ENCODE results near the gene BIK.

Gene BIK

DNA sequence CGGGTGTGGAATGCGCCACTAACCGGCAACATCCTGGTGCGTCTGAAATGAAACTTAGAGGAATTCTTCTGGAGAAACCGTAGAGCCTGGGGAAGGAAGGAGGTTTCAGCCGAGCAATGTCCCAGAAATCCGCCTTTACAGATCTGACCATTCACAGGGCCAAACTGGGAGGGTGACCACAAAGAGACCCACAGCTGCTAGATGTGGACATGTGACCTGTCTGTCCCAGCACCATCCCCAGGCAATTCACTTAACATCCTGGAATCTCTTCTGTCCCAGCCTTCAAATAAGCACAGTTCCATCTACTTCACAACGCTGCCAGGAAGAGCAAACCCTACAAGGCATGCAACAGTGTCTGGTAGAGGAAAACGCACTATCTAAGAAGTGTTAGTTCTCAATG, 22.9 kb downstream of the BIK start:
- no peaks in the 10 kb centered on the region for H3K27me3 ChIP-seq (replicated peaks; ENCODE audit: insufficient read depth, low read length)
- no peaks in the 10 kb centered on the region for H3K9me3 ChIP-seq (replicated peaks; ENCODE audit: insufficient read depth, low read length)
- H3K4me2 ChIP-seq (ENCODE audit: low read depth, low read length) = no peak overlapping the region
- no peaks in the 10 kb centered on the region for H3K79me2 ChIP-seq (ENCODE audit: low read length)
- no peak overlapping the region for H3K27ac ChIP-seq (ENCODE audit: low read length)
- H3K4me3 ChIP-seq (ENCODE audit: low read length) = no peak overlapping the region
- H3K9ac ChIP-seq (ENCODE audit: low read length) = no peak overlapping the region
- H3F3A ChIP-seq (ENCODE audit: insufficient read depth, low read length) = peaks cover 7% of the 10 kb centered on the region; the same call in 1 of the 2 replicates
- peaks cover 17% of the 10 kb centered on the region for H3K4me1 ChIP-seq (ENCODE audit: low read length)
- TF ChIP-seq EZH2 (optimal IDR thresholded peaks at IDR 0.05; ENCODE audit: low read depth, low read length) = no peak
- no peak for TF ChIP-seq CTCF (IDR thresholded peaks at IDR 0.05; ENCODE audit: low read length)
- no peak for TF ChIP-seq EZH2phosphoT487 (IDR thresholded peaks at IDR 0.05; ENCODE audit: low read length)
- no peaks in the 10 kb centered on the region for H3K9me2 ChIP-seq (replicated peaks; ENCODE audit: insufficient read depth, low read length)
- H3K36me3 ChIP-seq (replicated peaks; ENCODE audit: insufficient read depth, low read length) = no peaks in the 10 kb centered on the region
- DNase-seq = no peak
- H2AFZ ChIP-seq (ENCODE audit: low read length) = no peak overlapping the region
- H4K20me1 ChIP-seq (ENCODE audit: insufficient read depth, low read length) = no peaks in the 10 kb centered on the region

DNA sequence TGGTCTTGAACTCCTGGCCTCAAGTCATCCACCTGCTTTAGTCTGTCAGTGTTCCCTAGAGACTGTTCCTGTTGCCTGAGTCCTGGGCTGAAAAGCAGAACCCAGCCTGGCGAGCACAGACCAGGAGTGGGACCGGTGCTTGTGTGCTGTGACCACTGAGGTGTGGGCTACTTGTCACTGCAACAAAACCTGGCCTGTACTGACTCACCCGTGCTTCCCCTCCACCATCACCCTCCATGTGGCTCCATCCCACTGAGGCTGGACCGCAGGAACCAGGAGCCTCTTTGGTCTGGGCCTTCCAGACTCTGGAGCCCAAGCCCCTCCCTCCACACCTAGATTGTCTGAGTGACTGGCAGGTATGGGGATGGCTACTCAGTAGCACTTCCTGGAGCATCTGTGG, 24.0 kb downstream of the BIK start:
- Histone ChIP-seq H3K4me2 (ENCODE audit: low read depth, low read length) (no peak overlapping the region), H3K4me3 (ENCODE audit: low read length) (no peak overlapping the region), H3K9me2 (replicated peaks; ENCODE audit: insufficient read depth, low read length) (no peaks in the 10 kb centered on the region), H2AFZ (ENCODE audit: low read length) (no peak overlapping the region), H3K4me1 (ENCODE audit: low read length) (peaks cover 6% of the 10 kb centered on the region), H3K27ac (ENCODE audit: low read length) (no peak overlapping the region), H3K27me3 (replicated peaks; ENCODE audit: insufficient read depth, low read length) (no peaks in the 10 kb centered on the region), H3K36me3 (replicated peaks; ENCODE audit: insufficient read depth, low read length) (no peaks in the 10 kb centered on the region), H3K9ac (ENCODE audit: low read length) (no peak overlapping the region), H4K20me1 (ENCODE audit: insufficient read depth, low read length) (no peaks in the 10 kb centered on the region), H3K9me3 (replicated peaks; ENCODE audit: insufficient read depth, low read length) (no peaks in the 10 kb centered on the region), H3F3A (ENCODE audit: insufficient read depth, low read length) (peaks cover 3% of the 10 kb centered on the region; the same call in 1 of the 2 replicates), H3K79me2 (ENCODE audit: low read length) (no peaks in the 10 kb centered on the region; the same call in 1 of the 2 replicates)
- no peak for TF ChIP-seq EZH2phosphoT487 (IDR thresholded peaks at IDR 0.05; ENCODE audit: low read length)
- no peak for TF ChIP-seq CTCF (IDR thresholded peaks at IDR 0.05; ENCODE audit: low read length)
- TF ChIP-seq EZH2 (optimal IDR thresholded peaks at IDR 0.05; ENCODE audit: low read depth, low read length) = no peak
- DNase-seq = no peak

DNA sequence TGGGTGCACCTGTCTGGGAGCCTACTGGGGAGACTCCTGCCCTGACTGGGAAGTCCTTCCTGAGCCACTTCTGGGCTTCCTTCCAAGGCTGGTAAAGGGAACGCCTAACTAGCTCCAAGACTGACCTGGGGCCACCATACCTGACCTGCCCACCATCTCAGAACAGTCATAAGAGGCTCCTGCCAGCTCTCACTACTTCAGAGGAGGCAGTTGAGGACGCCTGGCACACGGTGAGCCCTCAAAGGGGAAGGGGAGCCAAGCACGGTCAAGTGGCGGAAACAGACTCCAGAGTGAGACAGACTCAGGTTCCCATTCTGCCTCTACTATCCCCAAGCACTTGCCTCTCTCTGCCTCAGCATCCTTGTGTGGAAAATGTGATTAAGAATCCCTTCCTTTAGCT, 25.0 kb downstream of the BIK start:
- Histone ChIP-seq H3F3A (ENCODE audit: insufficient read depth, low read length) (no peaks in the 10 kb centered on the region), H3K27ac (ENCODE audit: low read length) (no peak overlapping the region), H3K9me3 (replicated peaks; ENCODE audit: insufficient read depth, low read length) (no peaks in the 10 kb centered on the region), H3K4me1 (ENCODE audit: low read length) (no peaks in the 10 kb centered on the region), H2AFZ (ENCODE audit: low read length) (no peak overlapping the region), H3K27me3 (replicated peaks; ENCODE audit: insufficient read depth, low read length) (no peaks in the 10 kb centered on the region), H4K20me1 (ENCODE audit: insufficient read depth, low read length) (no peaks in the 10 kb centered on the region), H3K4me2 (ENCODE audit: low read depth, low read length) (no peak overlapping the region), H3K9me2 (replicated peaks; ENCODE audit: insufficient read depth, low read length) (no peaks in the 10 kb centered on the region), H3K79me2 (ENCODE audit: low read length) (peaks cover 9% of the 10 kb centered on the region), H3K36me3 (replicated peaks; ENCODE audit: insufficient read depth, low read length) (peaks cover 5% of the 10 kb centered on the region; the same call in 1 of the 2 replicates), H3K4me3 (ENCODE audit: low read length) (no peak overlapping the region), H3K9ac (ENCODE audit: low read length) (no peak overlapping the region)
- DNase-seq = no peak
- TF ChIP-seq EZH2phosphoT487 (IDR thresholded peaks at IDR 0.05; ENCODE audit: low read length) = no peak
- no peak for TF ChIP-seq CTCF (IDR thresholded peaks at IDR 0.05; ENCODE audit: low read length)
- no peak for TF ChIP-seq EZH2 (optimal IDR thresholded peaks at IDR 0.05; ENCODE audit: low read depth, low read length)

Data from MM.1S (cell line).